ENCODE measurements around the gene HAUS7. TPM values are rescaled to one million over a fixed set of nuclear protein-coding genes. Genes with fewer than 3 reads are reported as not detected.

The HAUS7 gene
- total and polyA plus RNA-seq, 2 of the 8 experiments (the other 6 are each of a cell fraction or from before 2014, with no cell fraction given): 45.4 to 54.0 TPM

- CTCF ChIA-PET (ENCODE audit: partially characterized antibody): interaction anchor here (1.0 to 3.7 kb wide), 9 partner anchors 12 to 547 kb away, joined by 3 to 21 read pairs (median 5); partner anchors contain the start of genes HAUS7 and TREX2
- FAIRE-seq (no peak), DNase-seq (ENCODE audit: low read depth in 1 of 2, low spot score in 2 of 2) (no peak)
- Histone ChIP-seq H2AFZ (ENCODE audit: low read length) (no peak overlapping the region), H3K36me3 (ENCODE audit: control insufficient read depth in 2 of 4, insufficient read depth in 4 of 4, low read length in 3 of 4) (peaks cover under 1 to 6% (median 2%) of the 10 kb centered on the region in 4 experiments; a peak in 6 of 8 replicates), H3K56ac (replicated peaks; ENCODE audit: insufficient read length, low read depth, low read length) (no peak overlapping the region), H2AK5ac (ENCODE audit: low read depth, low read length) (no peak overlapping the region), H3K18ac (ENCODE audit: extremely low read depth, low read length) (no peak overlapping the region), H2BK5ac (ENCODE audit: low read depth, low read length) (no peak overlapping the region), H3K4ac (replicated peaks; ENCODE audit: insufficient read length, low read depth, low read length) (no peak overlapping the region), H3K23me2 (ENCODE audit: low read depth, low read length) (no peaks in the 10 kb centered on the region), H4K20me1 (replicated peaks in 1 of 2; ENCODE audit: control insufficient read depth in 1 of 2, insufficient read depth in 2 of 2, low read length in 2 of 2) (peaks cover 0 to 2% of the 10 kb centered on the region in 2 experiments), H3K79me2 (ENCODE audit: control insufficient read depth in 1 of 2, insufficient read depth in 2 of 2, low read length in 2 of 2) (no peaks in the 10 kb centered on the region), H3K4me2 (ENCODE audit: insufficient read depth in 1 of 2, low read depth in 2 of 2, low read length in 2 of 2) (no peak overlapping the region), H3K4me3 (ENCODE audit: extremely low read depth in 1 of 4, insufficient read depth in 2 of 4, low read depth in 3 of 4, low read length in 4 of 4) (no peak overlapping the region), H3K14ac (ENCODE audit: insufficient read length) (no peak overlapping the region), H2BK12ac (ENCODE audit: low read depth, low read length) (no peak overlapping the region), H3K23ac (ENCODE audit: insufficient read length) (no peak overlapping the region), H4K8ac (ENCODE audit: extremely low read depth, insufficient read depth, low read length) (no peak overlapping the region), H2BK120ac (replicated peaks; ENCODE audit: low read depth, low read length) (no peak overlapping the region), H3K27me3 (replicated peaks in 1 of 4; ENCODE audit: control insufficient read depth in 3 of 4, extremely low read depth in 1 of 4, insufficient read depth in 3 of 4, low read length in 3 of 4) (no peaks in the 10 kb centered on the region), H4K5ac (ENCODE audit: insufficient read length, low read depth, low read length) (no peak overlapping the region), H3K79me1 (ENCODE audit: low read depth, low read length) (no peaks in the 10 kb centered on the region), H4K91ac (replicated peaks; ENCODE audit: insufficient read length, low read length) (no peak overlapping the region), H3K9me3 (ENCODE audit: insufficient read depth in 2 of 2, low read depth in 1 of 2, low read length in 1 of 2) (no peaks in the 10 kb centered on the region), H3K27ac (ENCODE audit: low read depth, low read length) (no peak overlapping the region), H3K9ac (replicated peaks in 1 of 4; ENCODE audit: extremely low read depth in 1 of 4, low read depth in 3 of 4, low read length in 3 of 4) (no peak overlapping the region), H2BK20ac (ENCODE audit: low read length) (no peak overlapping the region), H2BK15ac (ENCODE audit: low read length) (no peak overlapping the region), H3K4me1 (replicated peaks in 1 of 4; ENCODE audit: control insufficient read depth in 3 of 4, insufficient read depth in 4 of 4, low read length in 3 of 4) (no peaks in the 10 kb centered on the region)
- POLR2A ChIA-PET (ENCODE audit: partially characterized antibody): no interaction called here
- 97% methylated on average over 4 of the region's 4 CpGs; no CpG with 5 or more reads in 1 of the 2 experiments for WGBS, 2 experiments (ENCODE audit: extremely low coverage in 1 of 2, insufficient coverage in 1 of 2, insufficient read length in 1 of 2, insufficient replicate concordance in 2 of 2, low coverage in 1 of 2, low lambda C conversion rate in 2 of 2, missing lambda C conversion rate in 1 of 2)
- TF ChIP-seq EZH2 (IDR thresholded peaks at IDR 0.05; ENCODE audit: low read depth, low read length, severe bottlenecking): no peak
- no peak for TF ChIP-seq USF2 (IDR thresholded peaks at IDR 0.05; ENCODE audit: low read length)
- TF ChIP-seq, protein P1, sequence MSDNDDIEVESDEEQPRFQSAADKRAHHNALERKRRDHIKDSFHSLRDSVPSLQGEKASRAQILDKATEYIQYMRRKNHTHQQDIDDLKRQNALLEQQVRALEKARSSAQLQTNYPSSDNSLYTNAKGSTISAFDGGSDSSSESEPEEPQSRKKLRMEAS (IDR thresholded peaks at IDR 0.05): no peak
- no peak for TF ChIP-seq CEBPB (IDR thresholded peaks at IDR 0.05; ENCODE audit: low read depth, low read length)
- no peak for TF ChIP-seq HDAC6 (IDR thresholded peaks at IDR 0.05; ENCODE audit: low read depth, low read length)
- no peak for TF ChIP-seq CHD2 (IDR thresholded peaks at IDR 0.05; ENCODE audit: low read length)
- TF ChIP-seq YY1 (IDR thresholded peaks at IDR 0.05; ENCODE audit: low read depth, low read length): no peak
- no peak for TF ChIP-seq EGR1 (IDR thresholded peaks at IDR 0.05; ENCODE audit: borderline replicate concordance, low read depth, low read length)
- no peak for TF ChIP-seq POU5F1 (IDR thresholded peaks at IDR 0.05; ENCODE audit: low read depth, low read length)
- no peak for TF ChIP-seq SAP30 (IDR thresholded peaks at IDR 0.05; ENCODE audit: insufficient read depth, insufficient replicate concordance, low read length)
- no peak for TF ChIP-seq HDAC2 (IDR thresholded peaks at IDR 0.05; ENCODE audit: borderline replicate concordance in 1 of 2, low read depth in 2 of 2, low read length in 2 of 2)
- no peak for TF ChIP-seq ASH2L (IDR thresholded peaks at IDR 0.05; ENCODE audit: low read length)
- TF ChIP-seq SIX5 (IDR thresholded peaks at IDR 0.05; ENCODE audit: low read depth, low read length): no peak
- TF ChIP-seq CBX5 (IDR thresholded peaks at IDR 0.05; ENCODE audit: low read depth, low read length): no peak
These were observed 10.4 kb downstream of the HAUS7 start for GRCh38 chrX:153459986-153460385.
